GM12865 (cell line): ENCODE data around the gene EHBP1.

Source experiments
- DNase-seq: peaks from one replicate; pipeline ENCODE4 v3.0.0; 2010; ENCODE audit warnings: low read depth
- H3K4me3 ChIP-seq: 2 replicates; pipeline ENCODE4 v1.5.1; 2011; ENCODE audit warnings: mild to moderate bottlenecking, low read depth, low read length, control low read depth
- TF ChIP-seq, protein P1 (sequence below): IDR thresholded peaks from 2 replicates; pipeline ENCODE4 v1.5.1; 2011; ENCODE audit warnings: low read length, control low read depth, low read depth, inconsistent platforms; ENCODE audit not compliant: insufficient read depth; ENCODE audit errors: missing control alignments

EHBP1 gene

DNA sequence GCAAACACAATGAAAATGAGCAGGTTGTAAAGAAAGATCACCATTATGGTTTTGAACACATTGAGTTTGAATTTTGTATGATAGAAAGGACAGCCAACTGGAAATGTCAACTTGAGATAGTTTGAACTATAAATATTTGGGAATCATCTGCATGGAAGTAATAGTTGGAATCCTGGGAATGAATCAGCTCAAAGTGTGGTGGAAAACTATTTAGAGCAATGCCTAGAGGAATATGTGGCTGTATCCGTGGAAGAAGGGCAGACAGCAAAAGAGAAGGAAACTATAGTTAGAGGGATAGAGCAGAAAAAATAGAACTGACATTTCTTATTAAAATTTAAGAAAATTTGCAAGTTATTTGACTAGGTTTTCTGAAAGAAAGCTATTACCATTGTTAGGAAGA, 232.6 kb downstream of the EHBP1 start:
- TF ChIP-seq, protein P1, sequence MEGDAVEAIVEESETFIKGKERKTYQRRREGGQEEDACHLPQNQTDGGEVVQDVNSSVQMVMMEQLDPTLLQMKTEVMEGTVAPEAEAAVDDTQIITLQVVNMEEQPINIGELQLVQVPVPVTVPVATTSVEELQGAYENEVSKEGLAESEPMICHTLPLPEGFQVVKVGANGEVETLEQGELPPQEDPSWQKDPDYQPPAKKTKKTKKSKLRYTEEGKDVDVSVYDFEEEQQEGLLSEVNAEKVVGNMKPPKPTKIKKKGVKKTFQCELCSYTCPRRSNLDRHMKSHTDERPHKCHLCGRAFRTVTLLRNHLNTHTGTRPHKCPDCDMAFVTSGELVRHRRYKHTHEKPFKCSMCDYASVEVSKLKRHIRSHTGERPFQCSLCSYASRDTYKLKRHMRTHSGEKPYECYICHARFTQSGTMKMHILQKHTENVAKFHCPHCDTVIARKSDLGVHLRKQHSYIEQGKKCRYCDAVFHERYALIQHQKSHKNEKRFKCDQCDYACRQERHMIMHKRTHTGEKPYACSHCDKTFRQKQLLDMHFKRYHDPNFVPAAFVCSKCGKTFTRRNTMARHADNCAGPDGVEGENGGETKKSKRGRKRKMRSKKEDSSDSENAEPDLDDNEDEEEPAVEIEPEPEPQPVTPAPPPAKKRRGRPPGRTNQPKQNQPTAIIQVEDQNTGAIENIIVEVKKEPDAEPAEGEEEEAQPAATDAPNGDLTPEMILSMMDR, result no peak
- no peak for DNase-seq
- no peak overlapping the region for H3K4me3 ChIP-seq

DNA sequence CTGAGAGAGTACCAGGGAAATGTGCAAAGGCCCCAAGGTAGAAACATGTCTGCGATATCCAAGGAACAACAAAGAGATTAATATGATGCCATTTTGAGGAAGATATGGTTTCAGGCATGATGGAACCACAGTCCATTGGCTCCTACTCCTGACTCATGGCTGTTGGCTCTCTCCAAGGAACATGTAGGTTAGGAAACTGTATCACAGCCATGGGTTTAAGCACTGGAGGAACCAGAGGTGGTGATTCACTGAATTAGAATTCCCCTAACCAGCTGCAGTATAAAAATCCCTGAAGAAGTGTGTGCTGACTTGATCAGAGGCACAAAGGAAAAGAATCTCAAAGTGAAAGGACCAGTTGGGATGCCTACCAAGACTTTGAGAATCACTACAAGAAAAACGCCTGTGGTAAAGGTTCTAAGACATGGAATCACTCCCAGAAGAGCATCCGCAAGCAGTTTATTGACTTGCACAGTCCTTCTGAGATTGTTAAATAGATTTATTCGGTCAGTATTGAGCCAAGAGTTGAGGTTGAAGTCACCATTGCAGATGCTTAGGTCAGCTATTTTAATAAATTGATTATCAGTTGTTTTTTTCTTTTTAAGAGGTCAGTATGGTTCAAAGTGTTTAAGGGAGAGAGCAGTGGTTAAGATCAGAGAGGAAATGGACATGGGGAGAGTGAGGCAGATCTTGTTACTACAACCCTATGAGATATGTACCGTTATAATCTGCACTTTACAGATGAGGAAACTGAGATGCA, 234.4 kb downstream of the EHBP1 start:
- no peak overlapping the region for H3K4me3 ChIP-seq
- TF ChIP-seq, protein P1, result no peak
- DNase-seq, result no peak

DNA sequence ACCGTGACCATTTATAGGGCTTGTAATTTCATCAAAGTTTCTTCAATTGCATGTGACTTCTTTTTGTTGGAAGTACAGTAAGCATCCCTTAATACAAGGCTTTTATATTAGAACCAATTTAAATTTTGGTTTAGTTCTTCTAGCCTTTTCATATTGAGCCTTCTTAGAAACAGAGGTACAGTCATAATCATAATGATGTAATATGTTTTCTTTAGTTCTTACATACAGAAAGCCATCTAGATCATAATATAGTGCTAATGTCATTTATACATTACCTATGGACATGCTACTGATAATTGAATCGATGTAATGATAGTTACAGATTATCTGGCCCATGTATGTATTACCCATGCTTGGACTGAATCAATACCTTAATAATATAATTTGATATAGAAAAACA, 235.2 kb downstream of the EHBP1 start:
- DNase-seq, result no peak
- TF ChIP-seq, protein P1, result no peak
- H3K4me3 ChIP-seq, result no peak overlapping the region

DNA sequence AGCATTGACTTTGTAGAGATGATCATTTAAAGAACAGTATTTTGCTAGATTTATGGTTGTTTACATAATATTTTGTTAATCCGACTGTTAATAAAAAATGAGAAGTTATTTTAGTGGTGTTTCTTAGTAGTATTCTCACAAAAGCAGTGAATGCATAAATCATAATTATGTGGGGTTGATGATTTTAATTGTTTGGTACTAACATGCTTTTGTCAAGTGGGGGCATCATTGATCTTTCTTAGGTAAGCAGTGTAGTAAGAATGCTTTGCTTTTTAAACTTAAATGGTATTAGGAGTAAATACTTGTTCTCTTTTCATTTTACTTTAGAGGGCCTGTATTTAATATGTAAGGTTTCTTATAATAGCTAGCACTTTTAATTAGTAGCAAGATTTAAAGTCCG, 235.9 kb downstream of the EHBP1 start:
- no peak overlapping the region for H3K4me3 ChIP-seq
- DNase-seq, result no peak
- TF ChIP-seq, protein P1, result no peak

DNA sequence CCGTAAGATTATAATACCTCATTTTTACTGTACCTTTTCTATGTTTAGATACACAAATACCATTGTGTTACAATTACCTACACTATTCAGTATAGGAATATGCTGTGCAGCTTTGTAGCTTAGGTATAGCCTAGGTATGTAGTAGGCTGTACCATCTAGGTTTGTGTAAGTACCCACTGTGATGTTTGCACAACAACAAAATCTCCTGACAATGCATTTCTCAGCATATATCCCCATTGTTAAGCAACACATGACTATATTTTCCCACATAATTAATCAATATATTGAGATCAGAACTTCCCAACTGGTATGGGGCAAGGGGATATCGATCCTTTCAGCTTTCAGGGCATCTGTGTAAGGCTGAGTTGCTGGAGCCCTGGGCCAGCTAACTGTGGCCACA, 238.8 kb downstream of the EHBP1 start:
- TF ChIP-seq, protein P1, result no peak
- H3K4me3 ChIP-seq, result no peak overlapping the region
- no peak for DNase-seq

DNA sequence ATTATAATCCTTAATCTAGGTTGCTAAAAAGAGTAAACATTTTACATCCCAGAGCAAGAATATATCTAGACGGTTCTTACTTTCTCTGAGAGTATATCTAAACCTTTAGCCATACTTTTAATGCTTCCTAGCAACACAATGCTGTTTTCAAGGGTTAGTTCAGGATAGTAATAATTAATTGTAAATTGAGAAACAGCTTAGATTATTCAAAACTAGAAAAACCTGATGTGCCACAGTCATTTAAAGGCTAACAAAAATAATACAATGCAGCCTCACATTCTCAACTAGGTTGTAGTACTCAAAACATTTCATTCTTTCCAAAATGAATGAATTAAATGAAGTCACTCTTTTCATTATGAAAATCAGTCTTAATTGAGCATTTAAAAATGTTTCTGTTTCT, 241.9 kb downstream of the EHBP1 start:
- no peak for DNase-seq
- TF ChIP-seq, protein P1, result no peak
- no peak overlapping the region for H3K4me3 ChIP-seq

DNA sequence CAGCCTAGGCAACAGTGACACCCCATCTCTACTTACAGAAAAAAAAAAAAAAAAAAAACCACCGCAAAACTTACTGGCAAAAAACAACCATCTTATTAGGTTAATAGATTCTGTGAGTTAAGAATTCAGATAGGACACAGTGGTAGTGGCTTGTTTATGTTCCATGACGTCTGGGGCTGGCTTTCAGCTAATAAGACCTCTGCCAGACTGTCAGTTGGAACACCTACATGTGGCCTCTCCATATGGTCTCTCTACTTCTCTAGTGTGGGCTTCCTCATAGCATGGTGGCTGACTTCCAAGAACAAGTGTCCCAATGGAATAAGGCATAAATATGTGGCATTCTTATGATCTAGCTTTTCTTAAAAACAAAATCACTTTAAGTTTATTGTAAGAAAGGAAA, 251.1 kb downstream of the EHBP1 start:
- no peak overlapping the region for H3K4me3 ChIP-seq
- no peak for DNase-seq
- TF ChIP-seq, protein P1, result no peak
